HEK293 (cell line): Measurements from ENCODE around the gene SLC38A8.

Experiments
- ZNF121 ChIP-seq: fragments of 450-650 bp; formaldehyde crosslinking; IDR thresholded peaks from 2 replicates; pipeline ENCODE4 v1.5.1; 2016; ENCODE audit warnings: missing biosample characterization, missing genetic modification characterization
- ZNF214 ChIP-seq: fragments of 450-650 bp; formaldehyde crosslinking; IDR thresholded peaks from 2 replicates; pipeline ENCODE4 v1.5.1; 2017; ENCODE audit warnings: missing biosample characterization, mild to moderate bottlenecking, missing genetic modification characterization, borderline replicate concordance
- ZNF701 ChIP-seq: fragments of 450-650 bp; formaldehyde crosslinking; IDR thresholded peaks from 2 replicates; pipeline ENCODE4 v1.5.1; 2016; ENCODE audit warnings: missing biosample characterization, missing genetic modification characterization
- ZSCAN23 ChIP-seq: fragments of 450-650 bp; formaldehyde crosslinking; IDR thresholded peaks from 2 replicates; pipeline ENCODE4 v1.5.1; 2016; ENCODE audit warnings: missing biosample characterization, missing genetic modification characterization
- TF ChIP-seq, protein P1 (sequence below): fragments of 450-650 bp; formaldehyde crosslinking; IDR thresholded peaks from 2 replicates; pipeline ENCODE4 v1.5.1; 2016; ENCODE audit warnings: missing biosample characterization, missing genetic modification characterization
- TF ChIP-seq, protein P2 (sequence below): fragments of 450-650 bp; formaldehyde crosslinking; IDR thresholded peaks from 2 replicates; pipeline ENCODE4 v1.5.1; 2017; ENCODE audit warnings: missing biosample characterization, missing genetic modification characterization

DNA sequence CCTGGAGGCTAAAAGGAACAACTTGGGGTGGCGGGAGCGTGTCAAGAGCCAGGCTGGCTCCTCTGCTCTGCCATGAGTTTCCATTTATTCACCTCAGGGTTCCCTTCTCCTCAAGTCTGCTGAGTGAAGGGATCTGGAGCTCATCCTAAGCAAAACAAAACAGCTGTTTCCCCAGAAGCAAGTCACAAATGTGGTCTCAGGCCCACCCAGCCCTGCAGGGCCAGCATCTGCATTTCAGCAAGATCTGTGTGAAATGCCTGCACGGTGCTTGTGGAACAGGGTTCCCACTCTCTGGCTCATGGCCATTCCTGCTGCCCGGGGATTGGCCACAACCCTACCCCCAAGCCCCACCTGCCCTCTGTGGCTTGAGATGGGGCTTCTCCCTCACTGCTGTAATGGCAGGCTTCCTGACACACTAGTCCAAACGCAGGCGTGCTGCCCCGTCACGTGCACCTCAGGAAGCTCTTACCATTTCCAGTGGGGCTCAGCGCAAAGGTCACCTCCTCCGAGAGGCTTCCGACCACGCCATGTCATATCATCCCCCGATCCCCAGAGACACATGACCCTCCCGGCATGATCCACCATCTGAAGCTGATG is 2.3 kb downstream of the SLC38A8 start:
- TF ChIP-seq, protein P1, sequence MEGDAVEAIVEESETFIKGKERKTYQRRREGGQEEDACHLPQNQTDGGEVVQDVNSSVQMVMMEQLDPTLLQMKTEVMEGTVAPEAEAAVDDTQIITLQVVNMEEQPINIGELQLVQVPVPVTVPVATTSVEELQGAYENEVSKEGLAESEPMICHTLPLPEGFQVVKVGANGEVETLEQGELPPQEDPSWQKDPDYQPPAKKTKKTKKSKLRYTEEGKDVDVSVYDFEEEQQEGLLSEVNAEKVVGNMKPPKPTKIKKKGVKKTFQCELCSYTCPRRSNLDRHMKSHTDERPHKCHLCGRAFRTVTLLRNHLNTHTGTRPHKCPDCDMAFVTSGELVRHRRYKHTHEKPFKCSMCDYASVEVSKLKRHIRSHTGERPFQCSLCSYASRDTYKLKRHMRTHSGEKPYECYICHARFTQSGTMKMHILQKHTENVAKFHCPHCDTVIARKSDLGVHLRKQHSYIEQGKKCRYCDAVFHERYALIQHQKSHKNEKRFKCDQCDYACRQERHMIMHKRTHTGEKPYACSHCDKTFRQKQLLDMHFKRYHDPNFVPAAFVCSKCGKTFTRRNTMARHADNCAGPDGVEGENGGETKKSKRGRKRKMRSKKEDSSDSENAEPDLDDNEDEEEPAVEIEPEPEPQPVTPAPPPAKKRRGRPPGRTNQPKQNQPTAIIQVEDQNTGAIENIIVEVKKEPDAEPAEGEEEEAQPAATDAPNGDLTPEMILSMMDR (tag by site-specific recombination): no peak
- TF ChIP-seq ZNF214 (tag by site-specific recombination): no peak
- TF ChIP-seq, protein P2, sequence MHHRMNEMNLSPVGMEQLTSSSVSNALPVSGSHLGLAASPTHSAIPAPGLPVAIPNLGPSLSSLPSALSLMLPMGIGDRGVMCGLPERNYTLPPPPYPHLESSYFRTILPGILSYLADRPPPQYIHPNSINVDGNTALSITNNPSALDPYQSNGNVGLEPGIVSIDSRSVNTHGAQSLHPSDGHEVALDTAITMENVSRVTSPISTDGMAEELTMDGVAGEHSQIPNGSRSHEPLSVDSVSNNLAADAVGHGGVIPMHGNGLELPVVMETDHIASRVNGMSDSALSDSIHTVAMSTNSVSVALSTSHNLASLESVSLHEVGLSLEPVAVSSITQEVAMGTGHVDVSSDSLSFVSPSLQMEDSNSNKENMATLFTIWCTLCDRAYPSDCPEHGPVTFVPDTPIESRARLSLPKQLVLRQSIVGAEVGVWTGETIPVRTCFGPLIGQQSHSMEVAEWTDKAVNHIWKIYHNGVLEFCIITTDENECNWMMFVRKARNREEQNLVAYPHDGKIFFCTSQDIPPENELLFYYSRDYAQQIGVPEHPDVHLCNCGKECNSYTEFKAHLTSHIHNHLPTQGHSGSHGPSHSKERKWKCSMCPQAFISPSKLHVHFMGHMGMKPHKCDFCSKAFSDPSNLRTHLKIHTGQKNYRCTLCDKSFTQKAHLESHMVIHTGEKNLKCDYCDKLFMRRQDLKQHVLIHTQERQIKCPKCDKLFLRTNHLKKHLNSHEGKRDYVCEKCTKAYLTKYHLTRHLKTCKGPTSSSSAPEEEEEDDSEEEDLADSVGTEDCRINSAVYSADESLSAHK (tag by site-specific recombination): no peak
- TF ChIP-seq ZNF121 (tag by site-specific recombination): no peak
- TF ChIP-seq ZNF701: no peak
- TF ChIP-seq ZSCAN23 (tag by site-specific recombination): no peak
